ACHN (cell line): ENCODE data around the gene TDRD1.

ENCODE experiments used
- DNase-seq: peaks from one replicate; pipeline ENCODE4 v3.0.0-alpha.2; 2015
- in situ Hi-C: cut with HindIII; loops from 2 replicates; pipeline ENCODE4 v1.10.0; 2017; ENCODE audit warnings: low sequenced_read_pairs, low pct_ligation_motif_present, low pct_unique_long_range_greater_than_20kb

Gene TDRD1

GRCh38 chr10:114278884-114279191 lies 99.7 kb downstream of the TDRD1 start:
- in situ Hi-C loops = no loop called here
- no peak for DNase-seq

DNA sequence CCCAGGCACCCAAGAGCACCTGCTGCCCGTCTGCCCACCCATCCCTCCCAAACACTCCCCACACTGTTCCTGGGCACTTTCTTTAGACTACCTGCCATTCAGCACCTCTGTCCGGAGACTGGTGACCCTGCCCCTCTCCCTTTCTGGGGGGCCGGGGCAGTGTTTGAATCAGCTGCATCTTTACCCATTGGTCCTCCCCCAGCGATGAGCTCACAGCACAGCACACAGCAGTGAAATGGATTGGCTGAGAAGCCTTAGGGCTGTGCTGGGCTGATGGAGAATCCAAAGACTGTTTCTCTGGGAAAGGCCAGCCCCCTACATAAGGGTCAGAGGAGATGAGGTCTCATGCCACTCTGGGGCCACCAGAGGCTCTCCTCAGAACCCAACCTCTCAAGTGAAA lies 100.1 kb downstream of the TDRD1 start:
- DNase-seq = no peak
- in situ Hi-C loops = no loop called here

GRCh38 chr10:114279901-114280644 lies 100.9 kb downstream of the TDRD1 start:
- DNase-seq = no peak
- in situ Hi-C loops = no loop called here

GRCh38 chr10:114281006-114281405 lies 101.9 kb downstream of the TDRD1 start:
- in situ Hi-C loops = no loop called here
- no peak for DNase-seq

DNA sequence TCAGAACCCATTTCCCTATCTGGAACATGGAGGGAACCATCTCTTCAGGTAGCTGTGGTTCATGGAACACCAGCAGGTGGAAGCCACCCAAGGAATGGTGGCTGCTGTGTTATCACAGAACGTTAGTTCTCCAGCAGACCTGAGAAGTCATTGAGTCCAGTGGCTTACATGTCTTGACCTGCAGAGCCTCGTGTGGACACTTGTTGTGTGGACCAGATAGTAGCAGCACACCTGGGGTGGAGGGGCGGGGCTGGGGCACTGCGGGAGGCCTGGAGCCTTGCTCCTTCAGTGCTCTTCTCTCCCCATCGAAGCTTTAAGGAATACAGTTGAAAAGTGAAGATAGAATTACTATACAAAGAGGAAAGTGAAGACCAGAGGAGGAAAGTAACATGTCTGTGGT lies 102.3 kb downstream of the TDRD1 start:
- in situ Hi-C loops = no loop called here
- DNase-seq = no peak
